ENCODE results near the gene B3GALNT2.

The B3GALNT2 gene

GRCh38 chr1:235408503-235408960, 95.7 kb downstream of the B3GALNT2 start:
- no peak for DNase-seq

DNA sequence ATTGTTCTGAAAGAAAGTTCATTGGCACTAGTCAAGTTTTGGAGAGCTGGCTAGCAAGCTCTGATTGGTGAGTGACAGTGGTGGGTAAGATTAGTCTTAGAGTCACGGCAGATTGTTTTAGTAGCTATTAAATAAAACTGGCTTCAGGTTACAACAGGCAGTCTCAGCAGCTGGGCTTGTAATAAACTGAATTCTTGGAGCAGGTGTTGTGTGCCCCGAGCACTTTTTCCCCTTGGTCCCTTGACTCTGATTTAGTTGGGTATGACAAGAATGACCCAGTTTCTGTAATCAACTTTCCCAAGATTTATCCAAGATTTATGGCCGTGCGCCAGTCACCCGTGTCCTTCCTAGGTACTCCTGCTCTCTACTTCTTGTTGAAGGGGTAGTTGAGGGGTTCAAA, 96.8 kb downstream of the B3GALNT2 start:
- DNase-seq: no peak

DNA sequence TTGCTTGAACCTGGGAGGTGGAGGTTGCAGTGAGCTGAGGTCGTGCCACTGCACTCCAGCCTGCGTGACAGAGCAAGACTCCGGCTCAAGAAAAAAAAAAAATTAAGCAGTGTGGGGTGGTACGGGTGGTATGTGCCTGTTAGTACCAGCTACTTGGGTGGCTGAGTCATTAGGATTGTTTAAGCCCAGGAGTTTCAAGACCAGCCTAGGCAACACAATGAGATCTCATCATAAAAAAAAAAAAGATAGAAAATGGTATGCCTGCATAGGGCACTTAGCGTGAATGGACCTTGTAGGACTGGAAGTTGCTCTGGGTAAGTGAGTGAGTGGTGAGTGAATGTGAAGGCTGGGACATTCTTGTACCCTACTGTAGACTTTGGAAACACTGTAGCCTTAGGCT, 100.1 kb downstream of the B3GALNT2 start:
- no peak for DNase-seq

DNA sequence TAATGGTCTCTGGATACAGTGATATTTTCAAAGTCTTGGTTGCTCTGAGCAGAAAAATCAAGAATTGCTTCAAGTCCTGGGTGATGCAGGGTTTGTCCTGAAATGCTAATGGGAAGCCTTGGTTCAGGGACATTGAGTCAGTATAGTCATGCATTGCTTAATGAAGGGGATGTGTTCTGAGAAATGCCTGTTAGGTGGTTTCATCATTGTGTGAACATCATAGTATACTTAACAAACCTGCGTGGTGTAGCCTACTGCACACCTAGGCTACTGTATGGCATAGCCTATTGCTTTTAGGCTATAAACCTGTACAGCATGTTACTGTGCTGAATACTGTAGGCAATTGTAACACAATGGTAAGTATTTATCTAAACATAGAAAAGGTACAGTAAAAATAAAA, 100.7 kb downstream of the B3GALNT2 start:
- DNase-seq: no peak

GRCh38 chr1:235402457-235403200, 101.6 kb downstream of the B3GALNT2 start:
- DNase-seq: no peak

DNA sequence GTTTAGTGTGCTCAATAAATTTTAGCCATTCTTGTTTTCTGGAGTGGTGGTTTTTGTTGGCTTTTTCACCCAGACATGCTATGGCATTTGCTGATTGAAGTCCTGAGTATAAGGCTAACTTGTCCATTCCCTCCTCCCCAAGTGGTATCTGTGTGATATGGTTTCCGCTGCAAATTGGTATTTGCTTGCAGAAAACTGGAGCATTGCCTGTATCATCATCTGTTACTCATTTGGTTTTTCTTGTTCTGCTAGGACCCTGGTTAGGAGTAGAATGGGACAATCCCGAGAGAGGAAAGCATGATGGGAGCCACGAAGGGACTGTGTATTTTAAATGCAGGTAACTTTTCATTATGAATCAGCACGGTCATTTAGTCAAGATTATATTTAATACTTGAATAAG, 103.0 kb downstream of the B3GALNT2 start:
- DNase-seq: no peak
